ENCODE data around the gene HMOX1. TPM values are rescaled to one million over a fixed set of nuclear protein-coding genes. Genes with fewer than 3 reads are reported as not detected.
A peak's percentile ranks its signal among the peaks of the same experiment; 100 is the strongest.
"Not testable (repeated sequence)": the region's sequence is repeated elsewhere in the genome, so short reads cannot be mapped to it uniquely, and the experiment has no call there.

HMOX1 gene
- total RNA-seq, 2 experiments from 2014 or later: 0.22 TPM; not detected in 1

DNA sequence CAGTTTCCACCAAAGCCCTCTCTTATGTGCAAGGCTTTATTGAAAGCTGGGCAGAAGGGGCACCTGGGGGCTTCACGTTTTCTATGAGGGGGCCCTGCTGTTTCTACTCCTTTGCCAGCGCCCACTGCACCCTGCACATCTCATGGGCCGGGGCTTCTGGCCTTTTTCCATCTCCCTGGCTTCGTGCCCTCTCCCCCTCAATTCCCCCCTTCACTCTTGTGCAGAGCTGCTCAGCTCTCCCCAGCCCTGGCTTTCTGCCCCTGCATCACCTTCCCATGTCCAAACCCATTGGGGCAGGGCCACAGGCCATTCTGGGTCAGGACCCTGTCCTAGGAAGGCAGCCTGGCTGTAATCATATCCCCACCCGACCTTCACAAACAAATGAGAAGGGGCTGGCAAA, 55.5 kb downstream of the HMOX1 start:
- POLR2A ChIA-PET: no interaction called here

DNA sequence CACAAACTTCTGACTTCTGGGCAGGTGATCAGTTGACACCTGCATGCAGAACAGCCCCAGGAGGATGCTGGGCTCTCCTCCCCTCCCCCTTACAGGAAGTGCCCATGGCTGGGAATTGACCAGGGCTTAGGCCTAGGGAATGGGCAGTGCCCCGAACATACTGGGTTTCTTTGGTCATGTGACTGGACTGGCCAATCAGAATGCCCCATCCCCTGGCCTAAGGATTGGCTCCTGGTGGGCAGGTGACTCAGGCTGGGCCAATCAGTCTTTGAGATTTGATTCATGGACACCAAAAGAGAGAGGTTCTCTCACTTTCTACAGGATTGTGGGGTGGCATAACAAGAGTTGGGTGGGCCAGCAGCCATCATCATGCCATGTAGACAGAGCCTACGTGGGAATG, 56.2 kb downstream of the HMOX1 start:
- Mint-ChIP-seq H3K27me3 (no peaks in the 10 kb centered on the region), H3K36me3 (ENCODE audit: low read depth) (peaks cover 57% of the 10 kb centered on the region), H3K27ac (no peak overlapping the region), H3K4me1 (ENCODE audit: low read depth) (no peaks in the 10 kb centered on the region), H3K9me3 (peaks cover 6% of the 10 kb centered on the region), H3K4me3 (no peak overlapping the region)
- intact Hi-C loops (cut with micrococcal nuclease): no loop called here
- TF ChIP-seq, protein P1, sequence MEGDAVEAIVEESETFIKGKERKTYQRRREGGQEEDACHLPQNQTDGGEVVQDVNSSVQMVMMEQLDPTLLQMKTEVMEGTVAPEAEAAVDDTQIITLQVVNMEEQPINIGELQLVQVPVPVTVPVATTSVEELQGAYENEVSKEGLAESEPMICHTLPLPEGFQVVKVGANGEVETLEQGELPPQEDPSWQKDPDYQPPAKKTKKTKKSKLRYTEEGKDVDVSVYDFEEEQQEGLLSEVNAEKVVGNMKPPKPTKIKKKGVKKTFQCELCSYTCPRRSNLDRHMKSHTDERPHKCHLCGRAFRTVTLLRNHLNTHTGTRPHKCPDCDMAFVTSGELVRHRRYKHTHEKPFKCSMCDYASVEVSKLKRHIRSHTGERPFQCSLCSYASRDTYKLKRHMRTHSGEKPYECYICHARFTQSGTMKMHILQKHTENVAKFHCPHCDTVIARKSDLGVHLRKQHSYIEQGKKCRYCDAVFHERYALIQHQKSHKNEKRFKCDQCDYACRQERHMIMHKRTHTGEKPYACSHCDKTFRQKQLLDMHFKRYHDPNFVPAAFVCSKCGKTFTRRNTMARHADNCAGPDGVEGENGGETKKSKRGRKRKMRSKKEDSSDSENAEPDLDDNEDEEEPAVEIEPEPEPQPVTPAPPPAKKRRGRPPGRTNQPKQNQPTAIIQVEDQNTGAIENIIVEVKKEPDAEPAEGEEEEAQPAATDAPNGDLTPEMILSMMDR (IDR thresholded peaks at IDR 0.05): no peak
- CTCF ChIA-PET: interaction anchor here (0.8 kb wide), 1 partner anchor 183 kb away, joined by 4 read pairs; no protein-coding TSS in a partner anchor
- POLR2A ChIA-PET: no interaction called here
- DNase-seq (peak; percentile 45), ATAC-seq (peak; percentile 40)

More for the DNA sequence above, 55.5 kb downstream of the HMOX1 start:
- DNase-seq: no peak
- TF ChIP-seq, protein P1 (IDR thresholded peaks at IDR 0.05): no peak
- no peaks in the 10 kb centered on the region for H3K4me1 Mint-ChIP-seq (ENCODE audit: low read depth)
- peaks cover 7% of the 10 kb centered on the region for H3K9me3 Mint-ChIP-seq
- H3K27ac Mint-ChIP-seq: no peak overlapping the region
- ATAC-seq: no peak
- peaks cover 61% of the 10 kb centered on the region for H3K36me3 Mint-ChIP-seq (ENCODE audit: low read depth)
- intact Hi-C loops (cut with micrococcal nuclease): no loop called here
- CTCF ChIA-PET: interaction anchor here (0.8 kb wide), 1 partner anchor 184 kb away, joined by 4 read pairs; no protein-coding TSS in a partner anchor
- H3K4me3 Mint-ChIP-seq: no peak overlapping the region
- H3K27me3 Mint-ChIP-seq: no peaks in the 10 kb centered on the region

DNA sequence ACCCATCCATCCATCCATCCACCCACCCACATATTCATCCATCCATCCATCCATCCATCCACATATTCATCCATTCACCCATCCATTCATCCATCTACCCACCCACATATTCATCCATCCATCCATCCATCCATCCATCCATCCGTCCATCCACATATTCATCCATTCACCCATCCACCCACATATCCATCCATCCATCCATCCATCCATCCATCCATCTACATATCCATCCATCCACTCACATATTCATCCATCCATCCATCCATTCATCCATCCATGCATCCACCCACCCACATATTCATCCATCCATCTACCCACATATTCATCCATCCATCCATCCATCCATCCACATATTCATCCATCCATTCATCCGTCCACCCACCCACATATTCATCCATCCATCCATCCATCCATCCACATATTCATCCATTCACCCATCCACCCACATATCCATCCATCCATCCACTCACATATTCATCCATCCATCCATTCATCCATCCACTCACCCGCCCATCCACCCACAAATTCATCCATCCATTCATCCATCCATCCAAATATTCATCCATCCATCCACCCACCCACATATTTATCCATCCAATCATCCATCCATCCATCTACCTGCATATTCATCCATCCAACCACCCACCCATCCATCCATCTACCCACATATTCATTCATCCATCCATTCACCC, 57.9 kb downstream of the HMOX1 start:
- H3K27me3 Mint-ChIP-seq; H3K27ac Mint-ChIP-seq; intact Hi-C loops (cut with micrococcal nuclease); H3K9me3 Mint-ChIP-seq; DNase-seq; POLR2A ChIA-PET; H3K4me1 Mint-ChIP-seq (ENCODE audit: low read depth); H3K4me3 Mint-ChIP-seq; ATAC-seq; CTCF ChIA-PET: not testable (repeated sequence)
- peaks cover 42% of the 10 kb centered on the region for H3K36me3 Mint-ChIP-seq (ENCODE audit: low read depth)

DNA sequence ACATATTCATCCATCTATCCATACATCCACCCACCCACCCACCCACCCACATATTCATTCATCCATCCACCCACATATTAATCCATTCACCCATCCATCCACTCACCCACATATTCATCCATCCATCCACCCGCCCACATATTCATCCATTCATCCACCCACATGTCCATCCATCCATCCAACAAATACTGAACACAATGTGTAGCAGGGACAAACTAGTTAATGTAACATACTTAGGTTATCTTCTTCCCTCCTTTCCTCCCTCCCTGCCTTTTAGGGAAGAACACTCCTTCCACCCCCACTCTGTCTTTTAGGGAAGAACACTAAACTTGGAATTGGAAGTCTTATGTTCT, 58.4 kb downstream of the HMOX1 start:
- peaks cover 37% of the 10 kb centered on the region for H3K36me3 Mint-ChIP-seq (ENCODE audit: low read depth)
- H3K27me3 Mint-ChIP-seq: no peaks in the 10 kb centered on the region
- H3K4me3 Mint-ChIP-seq: no peak overlapping the region
- no peak overlapping the region for H3K27ac Mint-ChIP-seq
- ATAC-seq: no peak
- H3K4me1 Mint-ChIP-seq (ENCODE audit: low read depth): no peaks in the 10 kb centered on the region
- TF ChIP-seq, protein P1 (IDR thresholded peaks at IDR 0.05): no peak
- CTCF ChIA-PET: no interaction called here
- intact Hi-C loops (cut with micrococcal nuclease): no loop called here
- no peaks in the 10 kb centered on the region for H3K9me3 Mint-ChIP-seq
- POLR2A ChIA-PET: no interaction called here
- no peak for DNase-seq

DNA sequence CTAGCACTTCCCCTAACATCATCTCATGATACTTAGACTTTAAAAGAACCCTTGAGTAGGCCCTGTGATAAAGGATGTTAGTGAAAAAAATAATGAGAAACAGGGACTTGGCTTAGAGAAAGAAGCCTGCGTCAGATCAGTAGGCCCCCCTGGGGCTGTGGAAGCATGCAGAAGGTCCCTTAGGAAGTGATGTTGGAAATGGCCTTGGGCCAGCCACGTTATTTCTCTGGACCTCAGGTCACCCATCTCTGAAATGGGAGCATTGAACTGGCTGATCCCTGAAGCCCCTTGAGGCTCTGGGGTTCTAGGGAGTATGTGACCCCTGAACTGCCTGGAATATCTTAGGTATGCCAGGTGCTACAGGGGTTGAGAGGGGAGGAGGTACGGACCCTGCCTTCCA, 59.2 kb downstream of the HMOX1 start:
- intact Hi-C loops (cut with micrococcal nuclease): no loop called here
- Mint-ChIP-seq H3K4me1 (ENCODE audit: low read depth) (no peaks in the 10 kb centered on the region), H3K4me3 (no peak overlapping the region), H3K36me3 (ENCODE audit: low read depth) (peaks cover 33% of the 10 kb centered on the region), H3K9me3 (no peaks in the 10 kb centered on the region), H3K27ac (no peak overlapping the region), H3K27me3 (no peaks in the 10 kb centered on the region)
- POLR2A ChIA-PET: no interaction called here
- TF ChIP-seq, protein P1 (IDR thresholded peaks at IDR 0.05): no peak
- ATAC-seq: no peak
- CTCF ChIA-PET: interaction anchor here (1.7 kb wide), 1 partner anchor 9 kb away, joined by 7 read pairs; no protein-coding TSS in a partner anchor
- DNase-seq: no peak
